Lung (tissue), 12 donors: ENCODE results near the gene MACROD1. TPM values are rescaled to one million over a fixed set of nuclear protein-coding genes. Genes with fewer than 3 reads are reported as not detected.

Source experiments
- ATAC-seq: fragments of 200-7000 bp; cut with Tn5 transposase; one replicate; pipeline ENCODE4 v1.9.1; 2020; ENCODE audit warnings: moderate number of reproducible peaks; ENCODE audit not compliant: insufficient read depth, low FRiP score
- DNase-seq, 3 donors: peaks; one replicate each; pipeline ENCODE4 v3.0.0-alpha.2; 2013 to 2017
- H3K27ac ChIP-seq, 2 donors: one replicate each; pipeline ENCODE4 v1.5.1; 2013; ENCODE audit warnings: mild to moderate bottlenecking in 2 of 2, moderate library complexity in 2 of 2, control low read depth in 1 of 2, inconsistent platforms in 1 of 2, low read depth in 1 of 2, low read length in 1 of 2
- H3K27me3 ChIP-seq, 3 donors: one replicate each; pipeline ENCODE4 v1.5.1; 2013; ENCODE audit warnings: low read length in 2 of 3; ENCODE audit not compliant: control insufficient read depth in 3 of 3, insufficient read depth in 3 of 3
- H3K36me3 ChIP-seq, 4 donors: one replicate each; pipeline ENCODE4 v1.5.1; 2013; ENCODE audit warnings: low read length in 4 of 4, mild to moderate bottlenecking in 1 of 4, moderate library complexity in 1 of 4; ENCODE audit not compliant: control insufficient read depth in 4 of 4, insufficient read depth in 4 of 4
- H3K4me1 ChIP-seq, 5 donors: one replicate each; pipeline ENCODE4 v1.5.1; 2013; ENCODE audit warnings: low read length in 5 of 5, mild to moderate bottlenecking in 2 of 5, moderate library complexity in 1 of 5; ENCODE audit not compliant: control insufficient read depth in 5 of 5, insufficient read depth in 5 of 5
- H3K4me3 ChIP-seq: one replicate; pipeline ENCODE4 v1.5.1; 2013; ENCODE audit warnings: mild to moderate bottlenecking, control low read depth, moderate library complexity
- H3K9ac ChIP-seq, 2 donors: one replicate each; pipeline ENCODE4 v1.5.1; 2013; ENCODE audit warnings: low read length in 2 of 2, control low read depth in 1 of 2; ENCODE audit not compliant: insufficient read depth in 1 of 2
- H3K9me3 ChIP-seq, 4 donors: one replicate each; pipeline ENCODE4 v1.5.1; 2013; ENCODE audit warnings: low read length in 3 of 4, mild to moderate bottlenecking in 1 of 4, moderate library complexity in 1 of 4; ENCODE audit not compliant: control insufficient read depth in 4 of 4, insufficient read depth in 3 of 4
- WGBS, 2 donors: extraction: QIAGEN DNeasy Blood & Tissue Kit; methylation state at CpG; one replicate each; pipeline ENCODE4 v1.1.7; 2013; 5-methylcytosine and 5-hydroxymethylcytosine counted together
- polyA plus RNA-seq, 2 donors: library from polyadenylated mRNA; stranded (reverse); fragments of 200-250 nt; gene quantifications; one replicate each; pipeline ENCODE4 v1.2.1, GENCODE V29; 2013
- total RNA-seq, 2 donors: library from RNA; depleted of rRNA in 1 of 2; stranded (reverse); fragments of >200 nt in 1 of 2; gene quantifications; one replicate each; pipeline ENCODE4 v1.2.1, GENCODE V29; 2014 to 2021
- TF ChIP-seq, protein P1 (sequence below): IDR thresholded peaks from 2 replicates; pipeline ENCODE4 v1.5.1; 2012; ENCODE audit warnings: mild to moderate bottlenecking; ENCODE audit errors: control extremely low read depth, extremely low read depth
- donor health status: control.
- donor health status: control.
- donor health status: Bipolar disorder and iron deficiency.
- donor health status: healthy.
- donor health status: DM: yes; HTN: yes; CAD: no.

MACROD1 gene
- total and polyA plus RNA-seq, 4 donors = 9.9 to 70.0 (median 19.0) TPM

GRCh38 chr11:64003807-64004589 lies 161.9 kb downstream of the MACROD1 start:
- no peak overlapping the region for H3K9ac ChIP-seq
- H3K27ac ChIP-seq = no peak overlapping the region
- H3K4me3 ChIP-seq = no peak overlapping the region
- H3K36me3 ChIP-seq = peaks cover 0 to 1% (median 0%) of the 10 kb centered on the region in 4 donors
- DNase-seq (peak; percentile 41 to 48 (median 46)), ATAC-seq (no peak)
- TF ChIP-seq, protein P1, sequence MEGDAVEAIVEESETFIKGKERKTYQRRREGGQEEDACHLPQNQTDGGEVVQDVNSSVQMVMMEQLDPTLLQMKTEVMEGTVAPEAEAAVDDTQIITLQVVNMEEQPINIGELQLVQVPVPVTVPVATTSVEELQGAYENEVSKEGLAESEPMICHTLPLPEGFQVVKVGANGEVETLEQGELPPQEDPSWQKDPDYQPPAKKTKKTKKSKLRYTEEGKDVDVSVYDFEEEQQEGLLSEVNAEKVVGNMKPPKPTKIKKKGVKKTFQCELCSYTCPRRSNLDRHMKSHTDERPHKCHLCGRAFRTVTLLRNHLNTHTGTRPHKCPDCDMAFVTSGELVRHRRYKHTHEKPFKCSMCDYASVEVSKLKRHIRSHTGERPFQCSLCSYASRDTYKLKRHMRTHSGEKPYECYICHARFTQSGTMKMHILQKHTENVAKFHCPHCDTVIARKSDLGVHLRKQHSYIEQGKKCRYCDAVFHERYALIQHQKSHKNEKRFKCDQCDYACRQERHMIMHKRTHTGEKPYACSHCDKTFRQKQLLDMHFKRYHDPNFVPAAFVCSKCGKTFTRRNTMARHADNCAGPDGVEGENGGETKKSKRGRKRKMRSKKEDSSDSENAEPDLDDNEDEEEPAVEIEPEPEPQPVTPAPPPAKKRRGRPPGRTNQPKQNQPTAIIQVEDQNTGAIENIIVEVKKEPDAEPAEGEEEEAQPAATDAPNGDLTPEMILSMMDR = no peak
- peaks cover 0 to 4% (median 0%) of the 10 kb centered on the region in 3 donors for H3K27me3 ChIP-seq
- no peaks in the 10 kb centered on the region for H3K9me3 ChIP-seq
- WGBS, 2 donors = 64 to 66% methylated on average over 23 of the region's 23 CpGs
- peaks cover 4 to 51% (median 23%) of the 10 kb centered on the region in 5 donors for H3K4me1 ChIP-seq

GRCh38 chr11:64001484-64002420 lies 164.2 kb downstream of the MACROD1 start:
- Histone ChIP-seq H3K9ac (no peak overlapping the region), H3K27ac (no peak overlapping the region), H3K36me3 (peaks cover 0 to 22% (median 6%) of the 10 kb centered on the region in 4 donors), H3K4me1 (peaks cover 4 to 43% (median 16%) of the 10 kb centered on the region in 5 donors), H3K27me3 (peaks cover 0 to 4% (median 0%) of the 10 kb centered on the region in 3 donors), H3K9me3 (peaks cover 0 to under 1% (median 0%) of the 10 kb centered on the region in 4 donors), H3K4me3 (no peak overlapping the region)
- 34 to 50% methylated on average over 23 of the region's 23 CpGs for WGBS, 2 donors
- no peak for ATAC-seq
- TF ChIP-seq, protein P1 = no peak
- peak; percentile 75 to 85 (median 82) for DNase-seq

- Histone ChIP-seq H3K36me3 (peaks cover 0 to 31% (median 12%) of the 10 kb centered on the region in 4 donors), H3K4me3 (no peak overlapping the region), H3K4me1 (peaks cover 4 to 39% (median 16%) of the 10 kb centered on the region in 5 donors), H3K27ac (no peak overlapping the region), H3K27me3 (peaks cover 0 to under 1% (median 0%) of the 10 kb centered on the region in 3 donors), H3K9ac (no peak overlapping the region), H3K9me3 (peaks cover 0 to 3% (median 0%) of the 10 kb centered on the region in 4 donors)
- DNase-seq = peak in 1 of 3 donors; percentile 21
- 14 to 25% methylated on average over 59 to 60 of the region's 60 CpGs for WGBS, 2 donors
- TF ChIP-seq, protein P1 = no peak
- ATAC-seq = no peak
Measured at GRCh38 chr11:64000740-64001483, 165.0 kb downstream of the MACROD1 start.
